ENCODE data around the gene TMEM132E.

TMEM132E gene

DNA sequence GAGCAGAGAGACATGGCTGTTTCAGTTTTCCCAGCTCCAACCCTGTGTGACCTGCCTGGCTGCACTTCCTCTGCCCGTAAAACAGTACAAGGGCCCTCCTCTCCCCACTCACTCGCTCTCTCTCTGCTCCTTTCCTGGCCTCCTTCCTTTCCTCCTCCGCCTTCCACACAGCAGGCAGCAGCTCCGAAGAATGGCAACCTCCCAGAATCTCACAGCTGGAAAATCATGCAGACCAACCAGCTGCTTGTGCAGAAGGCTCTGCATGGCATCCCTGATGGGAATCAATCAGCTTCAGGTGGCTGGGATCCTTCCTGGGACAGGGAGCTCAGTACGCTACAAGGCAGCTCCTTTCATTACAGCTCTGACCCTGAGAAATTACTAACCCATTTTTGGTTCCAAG, 27.4 kb downstream of the TMEM132E start:
- no peak for DNase-seq

DNA sequence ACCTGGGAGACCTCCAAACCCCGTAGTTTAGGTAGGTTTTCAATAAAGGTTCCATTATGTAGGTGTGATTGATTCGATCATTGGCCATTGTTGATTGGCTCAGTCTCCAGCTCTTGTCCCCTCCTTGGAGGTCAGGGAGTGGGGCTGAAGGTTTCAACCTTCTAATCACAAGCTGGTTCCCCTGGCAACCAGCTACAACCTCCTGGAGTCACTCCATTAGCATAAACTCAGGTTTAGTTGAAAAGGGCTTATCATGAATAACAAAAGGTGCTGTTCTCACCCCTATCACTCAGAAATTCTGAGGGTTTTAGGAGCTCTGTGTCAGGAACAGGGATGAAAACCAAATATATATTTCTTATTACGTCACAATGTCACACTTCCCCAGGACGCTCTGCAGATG, 28.5 kb downstream of the TMEM132E start:
- no peak for DNase-seq

DNA sequence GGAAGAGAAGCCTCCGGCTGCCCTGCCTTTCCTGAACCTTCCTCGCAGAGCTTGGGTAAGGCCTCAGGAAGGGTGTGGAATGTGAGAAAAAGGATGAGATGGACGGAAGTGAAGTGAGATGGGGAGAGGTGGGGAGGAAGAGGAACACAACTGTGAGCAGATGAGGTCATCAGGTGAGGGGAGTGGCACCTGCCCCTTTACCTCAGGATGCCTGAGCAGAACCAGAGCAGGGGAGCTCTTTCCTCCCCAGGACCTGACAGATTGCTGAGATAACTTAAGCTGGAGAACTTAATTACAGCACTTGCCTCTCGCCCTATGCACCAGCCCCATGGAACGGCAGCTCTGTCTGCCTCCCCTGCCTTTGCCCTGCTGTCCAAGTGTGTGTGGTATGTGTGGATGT, 29.8 kb downstream of the TMEM132E start:
- DNase-seq: no peak

DNA sequence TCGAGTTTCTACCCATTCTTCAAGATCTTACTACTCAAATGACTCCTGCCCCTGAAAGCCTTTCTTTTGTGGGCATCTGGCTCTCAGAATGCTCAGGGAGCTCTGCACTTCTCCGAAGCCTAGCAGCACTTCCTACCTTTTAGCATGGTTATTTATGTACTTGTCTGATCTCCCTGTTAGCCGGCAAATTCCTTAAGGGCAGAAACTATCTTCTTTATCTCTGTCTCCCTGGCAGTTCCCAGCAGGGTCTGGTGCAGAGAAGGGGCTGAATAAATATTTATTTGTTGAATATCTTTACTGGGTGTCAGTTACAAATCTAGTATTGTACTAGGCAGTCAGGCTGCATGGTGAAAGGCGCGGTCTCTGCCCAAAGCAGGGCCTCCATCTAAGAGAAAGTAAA, 30.7 kb downstream of the TMEM132E start:
- no peak for DNase-seq

DNA sequence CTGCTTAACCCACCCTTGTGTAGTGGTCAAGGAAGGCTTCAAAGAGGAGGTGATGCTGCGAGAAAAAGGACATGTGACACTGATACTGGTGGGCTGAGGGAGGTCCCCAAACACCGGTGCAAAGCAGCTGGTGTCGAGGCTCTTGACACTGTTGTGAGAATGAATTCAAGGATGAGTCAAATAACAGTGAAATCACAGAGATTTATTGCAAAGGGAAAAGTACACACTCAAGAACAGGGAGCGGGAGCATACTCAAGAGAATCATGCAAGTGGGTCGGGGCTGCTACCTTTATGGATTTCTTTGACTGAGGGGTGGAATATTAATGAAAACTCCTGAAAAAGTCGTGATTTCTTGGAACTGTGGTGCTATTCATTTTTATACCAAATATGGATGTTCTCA, 31.1 kb downstream of the TMEM132E start:
- no peak for DNase-seq

DNA sequence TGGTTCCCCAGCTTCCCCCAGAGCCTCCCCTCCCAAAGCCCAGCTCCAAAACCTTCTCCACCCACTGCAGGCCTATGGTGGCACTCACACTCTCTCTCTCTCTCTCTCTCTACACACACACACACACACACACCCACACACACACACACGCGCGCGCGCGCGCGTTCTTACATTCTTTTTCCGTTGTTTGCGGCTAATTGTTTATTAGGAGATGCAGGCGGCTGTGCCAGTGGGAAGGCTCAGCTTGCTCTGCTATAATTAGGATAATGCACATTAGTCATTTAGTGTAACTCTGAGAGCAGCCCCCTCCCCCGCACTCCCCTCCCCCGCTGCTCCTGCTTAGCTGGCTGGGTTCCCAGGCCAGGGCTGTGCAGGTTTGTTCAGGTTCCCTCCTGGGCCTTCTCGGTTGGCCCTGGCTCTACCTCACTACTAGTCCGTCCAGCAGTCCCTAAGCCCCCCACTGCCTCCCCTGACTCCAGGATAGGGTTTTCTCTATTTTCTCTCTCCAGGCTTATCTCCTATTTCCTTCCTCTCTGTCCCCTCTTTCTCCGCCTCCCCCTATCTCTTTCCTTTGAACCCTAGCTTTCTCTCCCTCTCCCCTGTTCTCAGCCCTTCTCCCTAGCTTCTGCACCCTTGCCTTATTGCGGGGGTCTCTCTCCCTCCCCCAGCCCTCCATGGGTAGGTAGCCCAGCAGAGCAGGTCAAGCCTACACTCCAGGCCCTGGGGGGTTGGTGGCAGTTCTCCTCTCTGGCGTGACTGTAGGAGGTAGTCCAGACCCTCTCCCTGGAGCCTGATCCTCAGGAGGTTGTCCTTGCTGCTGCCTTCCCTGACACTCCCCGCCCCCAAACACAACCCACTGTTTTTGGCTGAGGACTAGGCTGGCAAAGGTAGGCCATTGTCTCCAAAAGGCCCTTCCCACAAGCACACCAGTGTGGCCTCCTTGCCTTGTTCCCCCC, 34.0 kb downstream of the TMEM132E start:
- no peak for DNase-seq

DNA sequence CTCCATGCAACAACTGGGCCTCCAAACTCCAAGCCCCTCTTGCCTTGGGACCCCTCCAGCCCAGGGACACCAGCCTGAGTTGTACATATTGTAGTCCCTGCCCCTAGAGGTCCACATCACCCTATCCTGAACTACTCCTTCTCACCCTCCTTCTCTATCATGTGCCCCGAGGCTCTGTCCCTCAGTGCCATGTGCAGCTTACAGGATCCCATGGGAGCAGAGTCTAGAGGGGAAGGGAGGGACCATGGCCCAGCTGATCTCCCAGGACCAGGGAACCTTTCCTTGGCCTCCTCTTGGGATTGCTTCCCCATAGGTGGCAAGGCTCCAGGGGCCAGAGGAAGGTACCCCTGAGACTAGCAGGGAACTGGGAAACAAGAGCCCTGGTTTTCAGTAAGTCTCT, 35.3 kb downstream of the TMEM132E start:
- no peak for DNase-seq

DNA sequence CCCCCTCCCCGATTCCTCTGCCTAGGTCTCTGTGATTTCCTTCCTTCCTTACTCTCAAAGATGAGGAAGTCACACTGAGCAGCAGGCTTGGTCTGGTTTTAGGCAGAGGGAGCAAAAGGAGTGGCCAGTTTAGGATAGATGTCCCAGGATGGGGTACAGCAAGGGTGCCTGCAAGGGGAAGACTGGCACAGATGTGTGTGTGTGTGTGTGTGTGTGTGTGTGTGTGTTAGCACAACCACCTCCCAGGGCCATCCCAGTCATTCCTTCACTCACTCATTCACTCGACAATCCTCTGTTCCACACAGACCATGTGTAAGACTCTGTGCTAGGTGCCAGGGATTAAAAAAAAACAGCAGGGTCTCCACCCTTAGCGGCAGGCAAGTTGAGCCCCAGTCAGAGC, 35.9 kb downstream of the TMEM132E start:
- DNase-seq: no peak

DNA sequence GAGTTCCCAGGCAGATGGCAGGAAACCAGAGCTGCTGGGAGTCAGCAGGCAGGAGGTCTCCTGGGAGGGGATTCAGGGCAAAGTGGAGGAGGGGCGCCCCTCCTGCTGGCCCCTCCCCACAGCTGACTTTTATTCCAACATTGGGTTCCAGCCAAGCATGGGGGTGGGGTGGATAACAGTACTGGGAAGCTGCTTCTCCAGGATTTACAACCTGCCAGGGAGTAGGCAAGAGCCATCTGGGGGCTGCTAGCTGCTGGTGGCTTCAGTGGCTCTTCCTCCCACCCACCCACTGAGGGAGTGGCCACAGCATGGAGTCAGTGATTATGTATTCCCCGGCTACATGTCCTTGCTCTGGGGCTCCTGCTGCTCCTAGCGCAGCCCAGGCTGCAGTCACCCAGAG, 36.8 kb downstream of the TMEM132E start:
- DNase-seq: no peak

DNA sequence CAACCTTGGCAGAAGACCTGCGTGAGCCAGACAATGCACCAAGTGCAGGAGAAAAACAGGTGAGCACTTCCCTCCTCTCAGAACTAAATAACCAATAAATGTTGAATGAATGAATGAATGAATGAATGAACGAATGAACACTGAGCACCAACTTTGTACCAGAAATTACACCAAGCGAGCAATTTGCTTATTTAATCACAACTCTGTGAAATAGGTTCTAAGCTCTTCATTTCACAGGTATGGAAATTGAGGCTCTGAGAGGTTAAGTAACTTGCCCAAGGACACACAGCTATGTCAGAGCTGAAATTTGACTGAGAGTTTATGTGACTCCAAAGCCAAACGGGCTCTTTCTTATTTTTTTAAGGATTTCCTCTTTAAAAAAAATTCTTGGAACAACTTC, 38.0 kb downstream of the TMEM132E start:
- no peak for DNase-seq

DNA sequence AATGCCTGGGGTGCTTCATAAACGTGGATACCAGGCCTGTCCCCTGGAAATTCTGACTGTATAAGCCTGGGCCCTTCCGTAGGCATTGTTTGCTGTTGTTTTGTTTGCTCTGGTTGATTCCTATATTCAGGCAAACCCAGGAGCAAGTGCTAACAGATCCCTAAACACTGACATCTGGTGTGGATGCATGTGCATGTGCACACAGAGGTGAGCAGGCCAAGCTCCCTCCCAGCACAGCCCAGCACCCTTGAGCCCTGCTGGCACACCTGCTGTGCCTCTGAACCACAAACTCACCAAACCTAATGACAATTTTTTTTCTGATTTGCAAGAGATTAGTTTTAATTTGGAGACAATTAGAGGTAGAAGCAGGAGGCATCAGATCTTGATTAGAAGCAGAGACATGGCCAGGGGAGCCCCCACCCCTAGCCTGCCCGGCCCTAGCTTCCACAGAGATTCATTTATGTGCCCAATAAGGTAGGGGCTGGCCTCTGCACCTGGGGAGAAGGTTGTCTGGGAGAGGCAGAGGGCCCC, 40.4 kb downstream of the TMEM132E start:
- no peak for DNase-seq

DNA sequence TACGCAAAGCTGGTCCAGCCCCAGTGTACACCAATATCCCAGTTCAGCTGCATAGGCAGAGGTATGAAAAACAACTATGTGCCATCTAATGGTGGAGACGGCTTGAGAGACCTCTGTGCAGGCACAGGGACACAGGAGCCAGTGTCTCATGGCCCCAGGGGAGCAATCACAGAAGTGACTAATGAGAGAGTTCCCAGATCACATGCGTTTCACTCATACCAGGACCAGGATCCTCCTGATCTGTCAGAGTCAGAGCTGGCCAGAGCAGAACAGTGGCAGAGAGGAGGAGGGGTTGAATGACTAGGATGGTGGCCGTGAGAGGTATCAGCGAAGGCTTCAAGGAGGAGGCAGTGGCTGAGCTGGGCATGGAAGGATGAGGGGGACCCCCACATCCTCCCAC, 41.1 kb downstream of the TMEM132E start:
- DNase-seq: no peak

DNA sequence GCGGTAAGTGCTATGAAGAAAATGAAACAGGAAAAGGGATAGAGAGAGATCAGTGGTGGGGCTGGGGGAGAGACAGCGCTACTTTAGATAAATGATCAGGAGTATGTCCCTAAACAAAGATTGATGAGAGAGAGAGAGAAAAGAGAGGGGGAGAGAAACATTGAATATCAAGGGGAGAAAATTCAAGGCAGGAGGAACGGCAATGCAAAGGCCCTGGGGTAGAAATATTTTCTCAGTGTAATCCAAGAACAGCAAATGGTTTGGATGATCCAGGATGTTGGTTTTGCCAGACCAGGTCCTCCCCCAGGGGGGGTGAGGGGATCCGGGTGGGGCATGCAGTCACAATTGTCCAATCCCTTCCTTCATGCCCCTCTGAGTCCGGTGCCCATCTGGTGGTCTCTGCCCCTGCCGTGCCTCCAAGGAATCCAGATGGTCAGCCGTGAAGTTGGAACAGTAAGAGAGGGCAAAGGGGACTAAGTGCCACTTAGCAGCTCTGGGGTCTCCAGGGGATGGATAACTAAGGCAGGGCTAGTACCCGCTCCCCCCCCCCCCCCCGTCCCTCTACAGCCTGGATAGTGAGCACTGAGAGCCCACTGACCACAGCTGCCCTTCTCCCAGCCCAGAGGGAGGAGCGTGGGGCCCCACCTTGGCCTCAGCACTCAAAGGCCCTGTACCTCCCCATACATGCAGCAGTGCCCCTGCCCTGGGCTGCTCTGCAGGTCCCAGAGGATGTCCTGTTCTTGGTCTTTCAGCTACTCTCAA, 43.7 kb downstream of the TMEM132E start:
- DNase-seq: no peak

DNA sequence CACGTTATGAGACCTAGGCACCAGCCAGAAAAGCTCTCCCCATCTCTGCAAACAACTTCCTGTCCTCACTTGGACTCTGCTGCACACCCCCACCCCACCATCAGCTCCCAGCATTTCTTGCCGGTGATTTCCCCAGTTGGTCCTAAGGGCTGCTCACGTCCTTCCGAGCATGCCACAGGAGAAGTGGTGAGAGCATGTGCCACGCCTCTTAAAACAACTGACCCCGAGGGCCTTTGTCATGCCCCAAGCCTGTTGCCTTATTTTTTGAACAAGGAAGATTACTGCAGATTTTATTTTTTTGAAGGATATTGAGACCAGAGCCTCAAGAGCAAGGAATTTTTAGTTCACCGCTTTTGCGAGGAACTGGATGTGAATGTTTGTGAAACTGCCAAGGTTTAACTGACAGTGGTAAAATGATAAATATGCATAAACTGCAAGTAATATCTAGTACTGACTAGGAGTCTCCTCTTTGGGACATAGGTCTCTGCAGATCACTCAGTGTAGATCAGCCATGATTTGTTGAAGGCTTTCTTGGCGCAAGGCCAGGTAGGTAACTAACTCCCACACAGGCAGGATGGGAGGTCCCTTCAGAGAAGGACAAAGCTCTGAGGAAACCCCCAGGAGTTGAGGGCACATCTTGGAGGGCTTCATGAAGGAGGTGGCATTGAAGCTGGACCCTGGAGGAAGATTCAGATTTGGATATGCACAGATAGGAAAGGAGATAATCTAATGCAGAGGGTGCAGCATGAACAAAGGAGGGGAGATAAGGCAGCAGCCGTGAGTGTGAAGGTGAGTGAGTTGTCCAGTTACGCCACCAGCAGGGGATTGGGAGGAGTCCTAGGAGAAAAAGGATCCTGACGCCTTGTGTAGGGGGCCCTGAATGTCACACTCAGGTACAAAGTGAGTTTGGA, 44.7 kb downstream of the TMEM132E start:
- no peak for DNase-seq

DNA sequence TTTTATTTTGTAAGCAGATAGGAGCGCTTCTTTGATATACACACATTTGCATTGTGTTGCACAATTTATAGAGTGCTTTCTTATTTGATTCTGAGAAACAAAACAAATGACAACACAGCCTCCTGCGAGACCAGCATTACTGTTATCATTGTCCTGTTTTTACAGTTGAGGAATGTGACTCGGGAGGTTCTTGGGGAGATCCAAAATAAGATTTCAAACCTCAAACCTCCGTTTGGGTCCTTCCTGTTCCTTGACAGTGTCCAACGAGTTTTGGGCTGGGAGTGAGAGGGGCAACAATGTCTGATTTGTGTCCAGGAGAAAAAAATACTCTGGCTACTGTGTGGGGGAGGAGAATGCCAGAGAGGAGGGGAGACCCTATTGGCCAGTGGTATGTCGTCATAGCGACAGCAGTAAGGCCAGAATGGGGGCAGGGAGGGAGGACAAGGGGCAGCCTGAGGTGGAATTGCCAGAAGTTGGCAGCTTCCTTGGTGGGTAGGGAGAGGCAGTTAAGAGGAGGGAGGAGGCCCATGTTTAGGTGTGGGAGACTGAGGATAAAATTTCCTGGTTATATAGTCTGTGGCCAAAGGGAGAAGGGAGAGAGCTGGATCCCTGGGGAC, 45.5 kb downstream of the TMEM132E start:
- DNase-seq: no peak

DNA sequence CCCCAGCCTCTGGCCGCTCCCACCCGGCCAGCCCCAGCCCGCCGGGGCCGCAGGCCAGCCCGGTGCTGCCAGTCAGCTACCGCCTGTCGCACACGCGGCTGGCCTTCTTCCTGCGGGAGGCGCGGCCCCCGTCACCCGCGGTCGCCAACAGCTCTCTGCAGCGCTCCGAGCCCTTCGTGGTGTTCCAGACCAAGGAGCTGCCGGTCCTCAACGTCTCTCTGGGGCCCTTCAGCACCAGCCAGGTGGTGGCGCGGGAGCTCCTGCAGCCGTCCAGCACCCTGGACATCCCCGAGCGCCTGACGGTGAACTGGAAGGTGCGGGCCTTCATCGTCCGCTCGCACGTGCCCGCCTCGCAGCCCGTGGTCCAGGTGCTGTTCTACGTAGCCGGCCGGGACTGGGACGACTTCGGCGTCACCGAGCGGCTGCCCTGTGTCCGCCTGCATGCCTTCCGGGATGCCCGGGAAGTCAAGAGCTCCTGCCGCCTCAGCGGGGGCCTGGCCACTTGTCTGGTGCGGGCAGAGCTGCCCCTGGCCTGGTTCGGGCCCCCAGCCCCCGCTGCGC, 46.8 kb downstream of the TMEM132E start:
- no peak for DNase-seq

DNA sequence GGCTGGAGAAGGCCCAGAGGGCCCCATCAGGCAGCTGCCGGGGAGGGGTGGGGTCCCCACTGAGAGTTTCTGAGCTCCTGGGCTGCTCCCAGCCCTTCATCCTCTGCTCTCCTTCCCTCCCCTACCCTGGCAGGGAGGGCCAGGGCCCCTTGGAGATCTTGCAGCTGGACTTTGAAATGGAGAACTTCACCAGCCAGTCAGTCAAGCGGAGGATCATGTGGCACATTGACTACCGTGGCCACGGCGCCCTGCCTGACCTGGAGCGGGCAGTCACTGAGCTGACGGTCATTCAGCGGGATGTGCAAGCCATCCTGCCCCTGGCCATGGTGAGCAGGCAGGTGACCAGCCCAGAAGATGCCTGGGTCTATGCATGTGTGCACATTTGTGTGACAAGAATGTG, 49.5 kb downstream of the TMEM132E start:
- DNase-seq: no peak

DNA sequence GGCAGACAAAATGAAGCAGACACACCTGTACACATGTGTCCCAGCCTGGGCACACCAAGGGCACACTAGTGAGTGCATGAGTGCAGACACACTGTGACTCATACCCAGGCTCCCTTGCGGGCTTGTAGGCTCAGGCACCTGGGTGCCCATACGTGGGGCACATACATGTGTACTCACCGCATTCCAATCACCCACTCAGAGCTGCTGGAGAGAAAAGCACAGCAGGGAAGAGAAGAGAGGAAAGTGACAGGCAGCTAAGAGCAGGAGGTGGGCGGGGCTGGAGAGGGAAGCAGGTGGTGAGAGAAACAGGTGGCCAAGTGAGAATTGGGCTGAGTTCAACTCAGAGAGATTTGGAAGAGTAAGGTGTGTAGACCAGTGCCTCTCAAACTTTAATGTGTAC, 54.0 kb downstream of the TMEM132E start:
- DNase-seq: no peak

DNA sequence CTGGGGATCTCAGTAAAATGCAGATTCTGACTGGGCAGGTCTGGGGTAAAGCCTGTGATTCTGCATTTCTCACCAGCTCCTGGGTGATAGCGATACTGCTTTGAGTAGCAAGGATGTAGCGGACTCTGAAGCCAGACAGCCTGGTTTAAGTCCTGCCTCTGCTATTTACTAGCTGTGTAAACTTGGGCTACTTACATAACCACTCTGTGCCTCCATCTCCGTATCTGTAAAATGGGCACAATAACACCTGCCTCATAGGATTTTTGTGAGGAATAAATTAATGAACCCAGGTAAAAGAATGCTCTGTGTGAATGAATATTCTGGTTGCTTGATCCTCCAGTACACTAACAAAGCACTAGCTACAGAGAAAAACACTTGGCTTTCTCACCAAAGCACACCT, 54.4 kb downstream of the TMEM132E start:
- no peak for DNase-seq

DNA sequence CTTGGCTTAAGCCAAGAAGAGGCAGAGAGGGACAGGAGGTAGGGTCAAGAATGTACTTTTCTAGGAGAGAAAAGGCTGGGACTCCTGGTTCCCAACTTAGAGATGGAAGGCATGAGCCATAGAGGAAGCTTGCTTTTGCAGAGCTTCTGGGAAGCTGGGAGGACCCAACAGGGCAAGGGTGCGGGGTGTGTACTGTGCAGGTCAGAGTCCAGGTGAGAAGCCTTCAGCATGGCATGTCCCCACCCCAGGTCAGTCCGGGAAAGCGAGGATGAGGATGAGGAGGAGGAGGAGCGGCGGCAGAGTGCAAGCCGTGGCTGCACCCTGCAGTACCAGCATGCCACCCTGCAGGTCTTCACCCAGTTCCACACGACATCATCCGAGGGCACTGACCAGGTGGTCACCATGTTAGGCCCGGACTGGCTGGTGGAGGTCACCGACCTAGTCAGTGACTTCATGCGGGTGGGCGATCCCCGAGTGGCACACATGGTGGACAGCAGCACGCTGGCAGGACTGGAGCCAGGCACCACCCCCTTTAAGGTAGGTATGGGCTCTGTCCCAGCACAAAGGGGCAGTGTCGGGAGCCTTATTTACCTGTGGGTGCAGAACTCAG, 55.3 kb downstream of the TMEM132E start:
- DNase-seq: no peak

DNA sequence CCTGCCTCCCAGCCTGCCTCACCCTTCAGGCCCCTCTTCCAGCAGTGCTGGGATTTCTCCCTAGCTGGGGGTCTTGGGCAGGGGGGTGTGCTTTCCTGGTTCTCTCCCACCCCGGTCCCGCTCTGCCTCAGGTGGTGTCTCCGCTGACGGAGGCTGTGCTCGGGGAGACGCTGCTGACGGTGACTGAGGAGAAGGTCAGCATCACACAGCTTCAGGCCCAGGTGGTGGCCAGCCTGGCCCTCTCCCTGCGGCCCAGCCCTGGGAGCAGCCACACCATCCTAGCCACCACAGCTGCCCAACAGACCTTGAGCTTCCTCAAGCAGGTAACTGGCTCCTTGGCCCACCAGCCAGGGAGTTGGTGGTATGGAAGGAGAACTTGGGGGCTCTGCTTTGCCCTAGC, 56.5 kb downstream of the TMEM132E start:
- no peak for DNase-seq

Measured in activated CD4-positive, CD25-positive, alpha-beta regulatory T cell treated with anti-CD3 and anti-CD28 coated beads, Interleukin-2, amount 50 U/mL, for 72 hours (primary cell).